Thoracic aorta (tissue), 2 donors: ENCODE results near the gene PRKD1. TPM values are rescaled to one million over a fixed set of nuclear protein-coding genes. Genes with fewer than 3 reads are reported as not detected.

Experiments used
- ATAC-seq: fragments of 150-250 bp; one replicate; pipeline ENCODE4 v1.8.0; 2017; ENCODE audit warnings: low read depth; ENCODE audit not compliant: insufficient number of reproducible peaks, low FRiP score
- DNase-seq: peaks from one replicate; pipeline ENCODE4 v3.0.0-alpha.2; 2020; ENCODE audit warnings: low spot score
- H3K27ac ChIP-seq, 2 donors: fragments of 200-600 bp; sonication (generic); 1 replicate in 1 of 2; 2 replicates in 1 of 2; pipeline ENCODE4 v1.5.1; 2016; ENCODE audit warnings: mild to moderate bottlenecking in 2 of 2, moderate library complexity in 2 of 2
- H3K27me3 ChIP-seq: fragments of 200-600 bp; sonication (generic); replicated peaks from 2 replicates; pipeline ENCODE4 v1.6.0; 2016; ENCODE audit warnings: mild to moderate bottlenecking; ENCODE audit not compliant: insufficient read depth
- H3K36me3 ChIP-seq: fragments of 200-600 bp; sonication (generic); one replicate; pipeline ENCODE4 v1.5.1; 2016
- H3K4me1 ChIP-seq, 2 donors: fragments of 200-600 bp; sonication (generic); 1 replicate in 1 of 2; 2 replicates in 1 of 2; pipeline versions ENCODE4 v1.5.1 to v1.6.0; 2016; ENCODE audit warnings: low read depth in 2 of 2, mild to moderate bottlenecking in 1 of 2; ENCODE audit not compliant: control insufficient read depth in 1 of 2
- H3K4me3 ChIP-seq: fragments of 200-600 bp; sonication (generic); 2 replicates; pipeline ENCODE4 v1.5.1; 2016; ENCODE audit warnings: mild to moderate bottlenecking
- H3K9me3 ChIP-seq: fragments of 200-600 bp; sonication (generic); 2 replicates; pipeline ENCODE4 v1.5.1; 2016
- total RNA-seq, 2 donors: library from RNA; depleted of rRNA; stranded (reverse); fragments of >200 nt; gene quantifications; one replicate each; pipeline versions ENCODE4 v1.1.0 to v1.2.3, GENCODE V29; 2016
- TF ChIP-seq, protein P1 (sequence below): fragments of 200-600 bp; sonication (generic); IDR thresholded peaks from one replicate; pipeline ENCODE4 v1.5.1; 2019; ENCODE audit warnings: antibody characterized with exemption

Gene PRKD1
- total RNA-seq, 2 donors from 2014 or later = 34.0 to 38.4 TPM

DNA sequence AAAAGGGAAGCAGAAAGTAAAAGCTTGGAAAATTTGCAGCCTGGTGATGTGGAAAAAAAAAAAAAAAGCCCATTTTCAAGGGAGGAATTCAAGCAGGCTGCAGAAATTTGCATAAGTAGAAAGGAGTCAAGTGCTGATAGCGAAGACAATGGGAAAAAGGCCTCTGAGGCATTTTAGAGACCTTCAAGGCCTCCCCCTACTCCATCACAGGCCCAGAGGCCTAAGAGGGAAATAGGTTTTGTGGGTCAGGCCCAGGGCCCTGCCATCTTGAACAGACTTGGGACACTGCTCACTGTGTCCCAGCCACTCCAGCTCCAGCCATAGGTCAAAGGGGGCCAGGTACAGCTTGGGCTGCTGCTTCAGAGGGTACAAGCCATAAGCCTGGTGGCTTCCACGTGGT, 13.8 kb upstream of the PRKD1 start:
- no peak for ATAC-seq

DNA sequence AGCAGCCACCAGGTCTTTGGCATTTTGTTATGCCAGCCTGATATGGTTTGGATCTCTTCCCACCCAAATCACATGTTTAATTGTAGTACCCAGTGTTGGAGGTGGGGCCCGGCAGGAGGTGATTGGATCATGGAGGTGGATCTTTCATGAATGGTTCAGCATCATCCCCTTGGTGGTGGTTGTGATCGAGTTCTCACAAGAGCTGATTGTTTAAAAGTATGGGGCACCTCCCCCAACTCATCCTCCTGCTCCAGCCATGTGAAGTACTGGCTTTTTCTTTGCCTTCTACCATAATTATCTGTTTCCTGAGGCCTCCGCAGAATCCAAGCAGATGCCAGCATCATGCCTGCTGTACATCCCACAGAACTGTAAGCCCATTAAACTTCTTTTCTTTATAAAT, 12.8 kb upstream of the PRKD1 start:
- H3K36me3 ChIP-seq = no peaks in the 10 kb centered on the region
- TF ChIP-seq, protein P1, sequence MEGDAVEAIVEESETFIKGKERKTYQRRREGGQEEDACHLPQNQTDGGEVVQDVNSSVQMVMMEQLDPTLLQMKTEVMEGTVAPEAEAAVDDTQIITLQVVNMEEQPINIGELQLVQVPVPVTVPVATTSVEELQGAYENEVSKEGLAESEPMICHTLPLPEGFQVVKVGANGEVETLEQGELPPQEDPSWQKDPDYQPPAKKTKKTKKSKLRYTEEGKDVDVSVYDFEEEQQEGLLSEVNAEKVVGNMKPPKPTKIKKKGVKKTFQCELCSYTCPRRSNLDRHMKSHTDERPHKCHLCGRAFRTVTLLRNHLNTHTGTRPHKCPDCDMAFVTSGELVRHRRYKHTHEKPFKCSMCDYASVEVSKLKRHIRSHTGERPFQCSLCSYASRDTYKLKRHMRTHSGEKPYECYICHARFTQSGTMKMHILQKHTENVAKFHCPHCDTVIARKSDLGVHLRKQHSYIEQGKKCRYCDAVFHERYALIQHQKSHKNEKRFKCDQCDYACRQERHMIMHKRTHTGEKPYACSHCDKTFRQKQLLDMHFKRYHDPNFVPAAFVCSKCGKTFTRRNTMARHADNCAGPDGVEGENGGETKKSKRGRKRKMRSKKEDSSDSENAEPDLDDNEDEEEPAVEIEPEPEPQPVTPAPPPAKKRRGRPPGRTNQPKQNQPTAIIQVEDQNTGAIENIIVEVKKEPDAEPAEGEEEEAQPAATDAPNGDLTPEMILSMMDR = no peak
- H3K4me3 ChIP-seq = no peak overlapping the region
- no peaks in the 10 kb centered on the region for H3K27me3 ChIP-seq
- DNase-seq (no peak), ATAC-seq (no peak)
- no peaks in the 10 kb centered on the region for H3K9me3 ChIP-seq
- H3K4me1 ChIP-seq = no peaks in the 10 kb centered on the region
- no peak overlapping the region for H3K27ac ChIP-seq

More for the DNA sequence above, 13.8 kb upstream of the PRKD1 start:
- no peak for DNase-seq
- TF ChIP-seq, protein P1 = no peak
- Histone ChIP-seq H3K36me3 (no peaks in the 10 kb centered on the region), H3K4me1 (no peaks in the 10 kb centered on the region), H3K4me3 (no peak overlapping the region), H3K9me3 (peaks cover 1% of the 10 kb centered on the region), H3K27ac (no peak overlapping the region), H3K27me3 (no peaks in the 10 kb centered on the region)

DNA sequence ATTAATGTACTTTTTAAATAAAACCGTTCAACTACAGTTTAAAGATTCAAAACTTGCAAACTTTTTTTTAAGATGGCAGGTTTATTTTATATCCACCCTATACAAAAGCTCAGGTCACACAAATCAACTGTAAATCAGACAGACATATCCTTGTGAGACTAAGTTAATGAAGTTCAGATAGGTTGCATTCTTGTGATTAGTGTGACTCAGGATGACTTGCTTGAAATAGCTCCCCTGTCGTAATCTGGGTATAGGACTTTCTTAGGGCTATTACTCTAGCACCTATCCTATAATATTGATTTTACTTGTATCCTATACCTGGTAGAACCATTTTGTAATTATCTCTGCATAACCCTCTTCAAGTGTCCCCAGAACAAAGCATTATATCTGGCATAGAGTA, 9.5 kb upstream of the PRKD1 start:
- H3K27ac ChIP-seq = no peak overlapping the region
- DNase-seq = no peak
- H3K4me1 ChIP-seq = peaks cover 0 to 4% of the 10 kb centered on the region in 2 donors
- TF ChIP-seq, protein P1 = no peak
- H3K4me3 ChIP-seq = no peak overlapping the region
- no peaks in the 10 kb centered on the region for H3K27me3 ChIP-seq
- no peak for ATAC-seq
- H3K36me3 ChIP-seq = no peaks in the 10 kb centered on the region
- H3K9me3 ChIP-seq = no peaks in the 10 kb centered on the region

DNA sequence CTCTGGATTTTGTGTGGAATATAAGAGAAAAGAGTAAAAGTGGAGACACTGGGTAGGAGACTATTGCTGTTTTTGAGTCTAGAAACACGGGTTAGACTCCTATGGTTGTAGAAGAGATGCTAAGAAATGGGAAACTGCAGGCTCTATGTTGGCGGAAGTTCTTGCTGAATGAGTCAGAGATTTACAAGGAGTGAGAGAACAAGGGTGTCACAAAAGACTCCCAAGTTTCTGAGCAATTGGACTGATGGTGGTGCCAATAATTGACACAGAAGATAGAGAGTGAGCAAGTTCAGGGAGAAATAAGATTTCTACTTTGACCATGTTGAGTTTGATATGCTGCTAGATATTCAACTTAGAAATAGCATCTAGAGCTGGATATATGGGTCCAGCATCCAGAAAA, 2.6 kb upstream of the PRKD1 start:
- Histone ChIP-seq H3K36me3 (no peaks in the 10 kb centered on the region), H3K27me3 (no peaks in the 10 kb centered on the region), H3K4me1 (peaks cover 4 to 19% of the 10 kb centered on the region in 2 donors), H3K9me3 (no peaks in the 10 kb centered on the region), H3K27ac (peak overlapping the region; percentile 7 to 20), H3K4me3 (no peak overlapping the region)
- DNase-seq (no peak), ATAC-seq (no peak)
- TF ChIP-seq, protein P1 = no peak

DNA sequence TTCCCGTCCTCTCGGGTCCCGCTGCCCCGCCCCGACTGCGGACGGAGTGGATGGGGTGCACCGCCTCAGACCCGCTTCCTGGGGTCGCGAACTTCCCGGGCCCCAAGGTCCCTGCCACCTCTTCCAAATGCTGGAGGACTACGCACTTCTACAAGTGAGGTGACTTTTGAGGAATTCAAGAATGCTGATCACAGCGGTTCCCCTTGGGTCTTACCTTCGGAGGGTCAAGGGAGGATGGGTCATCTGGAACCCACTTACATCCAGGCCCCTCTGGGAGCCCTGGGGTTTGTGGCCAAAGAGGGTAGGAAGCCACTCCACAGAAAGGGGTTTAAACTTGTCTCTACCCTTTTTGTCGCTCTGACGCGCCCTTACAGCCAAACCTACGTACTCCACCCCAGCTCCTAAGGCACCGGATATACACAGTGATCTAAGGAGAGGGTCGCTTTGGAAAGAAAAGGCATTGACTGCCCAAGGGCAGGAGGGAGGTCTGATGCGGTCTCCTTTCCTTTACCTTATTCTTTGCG, 532 bp upstream of the PRKD1 start:
- ATAC-seq (peak; percentile 15), DNase-seq (no peak)
- no peaks in the 10 kb centered on the region for H3K9me3 ChIP-seq
- TF ChIP-seq, protein P1 = no peak
- H3K4me3 ChIP-seq = peak overlapping the region; percentile 76
- peaks cover 13 to 32% of the 10 kb centered on the region in 2 donors for H3K4me1 ChIP-seq
- peak overlapping the region; percentile 78 to 82 for H3K27ac ChIP-seq
- H3K27me3 ChIP-seq = no peaks in the 10 kb centered on the region
- H3K36me3 ChIP-seq = no peaks in the 10 kb centered on the region
